Neural cell (in vitro differentiated cells): ENCODE measurements around the gene CCL14.

Source experiments
- EP300 ChIP-seq: fragments of 450-650 bp; conservative IDR thresholded peaks from 2 replicates; pipeline ENCODE4 v1.6.1; 2014; ENCODE audit warnings: antibody characterized with exemption, mild to moderate bottlenecking, moderate library complexity; ENCODE audit not compliant: poor library complexity, severe bottlenecking
- EZH2 ChIP-seq: fragments of 200-600, 300-800 bp; shearing (Covaris generic), sonication (generic); IDR thresholded peaks from 2 replicates; pipeline ENCODE4 v1.6.1; 2014; ENCODE audit warnings: antibody characterized with exemption, low read length, borderline replicate concordance, mild to moderate bottlenecking; ENCODE audit not compliant: insufficient read depth, poor library complexity, severe bottlenecking
- MXI1 ChIP-seq: fragments of 450-650 bp; conservative IDR thresholded peaks from 2 replicates; pipeline ENCODE4 v1.6.1; 2014; ENCODE audit warnings: antibody characterized with exemption, mild to moderate bottlenecking; ENCODE audit not compliant: poor library complexity, severe bottlenecking
- POLR2AphosphoS5 ChIP-seq: IDR thresholded peaks from 2 replicates; pipeline ENCODE4 v1.6.1; 2012
- RAD21 ChIP-seq: fragments of 450-650 bp; conservative IDR thresholded peaks from 2 replicates; pipeline ENCODE4 v1.6.1; 2014; ENCODE audit warnings: antibody characterized with exemption, mild to moderate bottlenecking, moderate library complexity
- TAF1 ChIP-seq: IDR thresholded peaks from 2 replicates; pipeline ENCODE4 v1.6.1; 2012; ENCODE audit warnings: low read depth
- TF ChIP-seq, protein P1 (sequence below): fragments of 450-650 bp; IDR thresholded peaks from 2 replicates; pipeline ENCODE4 v1.5.1; 2014; ENCODE audit warnings: antibody characterized with exemption, mild to moderate bottlenecking, moderate library complexity; ENCODE audit not compliant: poor library complexity, severe bottlenecking
- TF ChIP-seq, protein P2 (sequence below): IDR thresholded peaks from 2 replicates; pipeline ENCODE4 v1.6.1; 2012; ENCODE audit warnings: borderline replicate concordance

DNA sequence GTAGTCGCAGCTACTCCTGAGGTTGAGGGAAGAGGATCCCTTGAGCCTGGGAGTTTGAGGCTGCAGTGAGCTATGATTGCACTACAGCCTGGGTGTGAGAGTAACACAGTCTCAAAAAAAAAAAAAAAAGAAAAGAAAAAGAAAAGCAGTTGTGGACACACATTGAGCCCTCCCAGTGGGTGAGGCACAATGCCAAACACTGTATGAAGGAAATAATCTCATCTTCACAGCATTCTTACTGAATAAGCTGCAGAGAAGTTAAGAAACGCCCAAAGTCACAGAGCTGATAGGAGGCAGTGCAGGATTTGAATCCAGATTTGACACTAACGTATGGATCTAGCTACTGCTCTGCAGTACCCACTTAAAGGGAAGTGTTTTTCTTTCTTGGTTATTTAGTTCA lies 37.1 kb downstream of the CCL14 start:
- TF ChIP-seq EZH2 (no peak), POLR2AphosphoS5 (no peak), TAF1 (no peak), RAD21 (no peak), MXI1 (no peak), EP300 (no peak)
- TF ChIP-seq, protein P1, sequence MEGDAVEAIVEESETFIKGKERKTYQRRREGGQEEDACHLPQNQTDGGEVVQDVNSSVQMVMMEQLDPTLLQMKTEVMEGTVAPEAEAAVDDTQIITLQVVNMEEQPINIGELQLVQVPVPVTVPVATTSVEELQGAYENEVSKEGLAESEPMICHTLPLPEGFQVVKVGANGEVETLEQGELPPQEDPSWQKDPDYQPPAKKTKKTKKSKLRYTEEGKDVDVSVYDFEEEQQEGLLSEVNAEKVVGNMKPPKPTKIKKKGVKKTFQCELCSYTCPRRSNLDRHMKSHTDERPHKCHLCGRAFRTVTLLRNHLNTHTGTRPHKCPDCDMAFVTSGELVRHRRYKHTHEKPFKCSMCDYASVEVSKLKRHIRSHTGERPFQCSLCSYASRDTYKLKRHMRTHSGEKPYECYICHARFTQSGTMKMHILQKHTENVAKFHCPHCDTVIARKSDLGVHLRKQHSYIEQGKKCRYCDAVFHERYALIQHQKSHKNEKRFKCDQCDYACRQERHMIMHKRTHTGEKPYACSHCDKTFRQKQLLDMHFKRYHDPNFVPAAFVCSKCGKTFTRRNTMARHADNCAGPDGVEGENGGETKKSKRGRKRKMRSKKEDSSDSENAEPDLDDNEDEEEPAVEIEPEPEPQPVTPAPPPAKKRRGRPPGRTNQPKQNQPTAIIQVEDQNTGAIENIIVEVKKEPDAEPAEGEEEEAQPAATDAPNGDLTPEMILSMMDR = no peak
- TF ChIP-seq, protein P2, sequence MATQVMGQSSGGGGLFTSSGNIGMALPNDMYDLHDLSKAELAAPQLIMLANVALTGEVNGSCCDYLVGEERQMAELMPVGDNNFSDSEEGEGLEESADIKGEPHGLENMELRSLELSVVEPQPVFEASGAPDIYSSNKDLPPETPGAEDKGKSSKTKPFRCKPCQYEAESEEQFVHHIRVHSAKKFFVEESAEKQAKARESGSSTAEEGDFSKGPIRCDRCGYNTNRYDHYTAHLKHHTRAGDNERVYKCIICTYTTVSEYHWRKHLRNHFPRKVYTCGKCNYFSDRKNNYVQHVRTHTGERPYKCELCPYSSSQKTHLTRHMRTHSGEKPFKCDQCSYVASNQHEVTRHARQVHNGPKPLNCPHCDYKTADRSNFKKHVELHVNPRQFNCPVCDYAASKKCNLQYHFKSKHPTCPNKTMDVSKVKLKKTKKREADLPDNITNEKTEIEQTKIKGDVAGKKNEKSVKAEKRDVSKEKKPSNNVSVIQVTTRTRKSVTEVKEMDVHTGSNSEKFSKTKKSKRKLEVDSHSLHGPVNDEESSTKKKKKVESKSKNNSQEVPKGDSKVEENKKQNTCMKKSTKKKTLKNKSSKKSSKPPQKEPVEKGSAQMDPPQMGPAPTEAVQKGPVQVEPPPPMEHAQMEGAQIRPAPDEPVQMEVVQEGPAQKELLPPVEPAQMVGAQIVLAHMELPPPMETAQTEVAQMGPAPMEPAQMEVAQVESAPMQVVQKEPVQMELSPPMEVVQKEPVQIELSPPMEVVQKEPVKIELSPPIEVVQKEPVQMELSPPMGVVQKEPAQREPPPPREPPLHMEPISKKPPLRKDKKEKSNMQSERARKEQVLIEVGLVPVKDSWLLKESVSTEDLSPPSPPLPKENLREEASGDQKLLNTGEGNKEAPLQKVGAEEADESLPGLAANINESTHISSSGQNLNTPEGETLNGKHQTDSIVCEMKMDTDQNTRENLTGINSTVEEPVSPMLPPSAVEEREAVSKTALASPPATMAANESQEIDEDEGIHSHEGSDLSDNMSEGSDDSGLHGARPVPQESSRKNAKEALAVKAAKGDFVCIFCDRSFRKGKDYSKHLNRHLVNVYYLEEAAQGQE = no peak
